GM23248 (cell line): ENCODE data around the gene ACLY. TPM values are rescaled to one million over a fixed set of nuclear protein-coding genes. Genes with fewer than 3 reads are reported as not detected.
"Not testable (repeated sequence)": the region's sequence is repeated elsewhere in the genome, so short reads cannot be mapped to it uniquely, and the experiment has no call there.

ENCODE experiments used
- DNase-seq: peaks from one replicate; pipeline ENCODE4 v3.0.0-alpha.2; 2015
- H2AFZ ChIP-seq: fragments of 200-600 bp; sonication (generic); 2 replicates; pipeline ENCODE4 v1.6.1; 2016; ENCODE audit warnings: antibody characterized with exemption
- H3F3A ChIP-seq: fragments of 200-600 bp; sonication (generic); 2 replicates; pipeline ENCODE4 v1.6.1; 2016; ENCODE audit warnings: mild to moderate bottlenecking, antibody characterized with exemption, mixed run types; ENCODE audit not compliant: insufficient read depth
- H3K27ac ChIP-seq: fragments of 200-600 bp; sonication (generic); 2 replicates; pipeline ENCODE4 v1.5.1; 2016; ENCODE audit warnings: mild to moderate bottlenecking
- H3K27me3 ChIP-seq: fragments of 200-600 bp; sonication (generic); replicated peaks from 2 replicates; pipeline ENCODE4 v1.6.1; 2016; ENCODE audit warnings: mild to moderate bottlenecking; ENCODE audit not compliant: insufficient read depth
- H3K36me3 ChIP-seq: fragments of 200-600 bp; sonication (generic); 2 replicates; pipeline ENCODE4 v1.6.1; 2016; ENCODE audit warnings: low read depth, mild to moderate bottlenecking
- H3K4me1 ChIP-seq: fragments of 200-600 bp; sonication (generic); 2 replicates; pipeline ENCODE4 v1.6.1; 2016; ENCODE audit warnings: mild to moderate bottlenecking; ENCODE audit not compliant: insufficient read depth
- H3K4me2 ChIP-seq: fragments of 200-600 bp; sonication (generic); one replicate; pipeline ENCODE4 v1.6.1; 2016; ENCODE audit warnings: mild to moderate bottlenecking; ENCODE audit not compliant: unreplicated experiment
- H3K4me3 ChIP-seq: fragments of 200-600 bp; sonication (generic); 2 replicates; pipeline ENCODE4 v1.5.1; 2016; ENCODE audit warnings: mild to moderate bottlenecking
- H3K79me2 ChIP-seq: fragments of 200-600 bp; sonication (generic); 2 replicates; pipeline ENCODE4 v1.6.1; 2016; ENCODE audit warnings: mild to moderate bottlenecking; ENCODE audit not compliant: insufficient read depth
- H3K9ac ChIP-seq: fragments of 200-600 bp; sonication (generic); 2 replicates; pipeline ENCODE4 v1.6.1; 2016; ENCODE audit warnings: mild to moderate bottlenecking
- H3K9me2 ChIP-seq: fragments of 200-600 bp; sonication (generic); 2 replicates; pipeline ENCODE4 v1.6.1; 2016; ENCODE audit warnings: mixed run types, mild to moderate bottlenecking, moderate library complexity; ENCODE audit not compliant: insufficient read depth
- H3K9me3 ChIP-seq: fragments of 200-600 bp; sonication (generic); one replicate; pipeline ENCODE4 v1.6.1; 2017; ENCODE audit warnings: low read depth
- H4K20me1 ChIP-seq: fragments of 200-600 bp; sonication (generic); 2 replicates; pipeline ENCODE4 v1.6.0; 2016; ENCODE audit not compliant: insufficient read depth
- EZH2 ChIP-seq: fragments of 200-600 bp; sonication (generic); IDR thresholded peaks from 2 replicates; pipeline ENCODE4 v1.6.1; 2018; ENCODE audit warnings: antibody characterized with exemption, mild to moderate bottlenecking; ENCODE audit not compliant: insufficient read depth, poor library complexity, severe bottlenecking
- EZH2phosphoT487 ChIP-seq: fragments of 200-600 bp; sonication (generic); IDR thresholded peaks from 2 replicates; pipeline ENCODE4 v1.6.1; 2018; ENCODE audit warnings: antibody characterized with exemption, moderate library complexity, mild to moderate bottlenecking, low read depth; ENCODE audit not compliant: insufficient read depth
- WGBS, 2 experiments: methylation state at CpG; one replicate each; pipeline ENCODE4 v1.1.6; 2015 to 2017; ENCODE audit warnings: low lambda C conversion rate in 2 of 2, low coverage in 1 of 2; ENCODE audit errors: missing lambda C conversion rate in 2 of 2; 5-methylcytosine and 5-hydroxymethylcytosine counted together
- in situ Hi-C: fragments of 300-500 bp; cut with MboI; formaldehyde crosslinking; loops from 2 replicates; pipeline ENCODE4 v1.15.0; 2020
- polyA plus RNA-seq: library from polyadenylated mRNA; unstranded; fragments of >200 nt; fragmentation: Nextera tagmentation; extraction: Ambion mirVana; gene quantifications from 2 replicates; pipeline ENCODE4 v1.2.1, GENCODE V29; 2016
- total RNA-seq: library from RNA; depleted of rRNA; stranded (reverse); fragments of >200 nt; shearing (Covaris generic); gene quantifications from 2 replicates; pipeline ENCODE4 v1.2.3, GENCODE V29; 2014

ACLY gene
- total and polyA plus RNA-seq, 2 experiments from 2014 or later: 101 to 144 TPM

- Histone ChIP-seq H3K79me2 (peaks cover 70% of the 10 kb centered on the region), H3K9me2 (no peaks in the 10 kb centered on the region), H3K27me3 (no peaks in the 10 kb centered on the region), H3K9me3 (no peaks in the 10 kb centered on the region), H3F3A (no peaks in the 10 kb centered on the region), H3K9ac (no peak overlapping the region), H3K4me2 (no peak overlapping the region), H3K36me3 (peaks cover 6% of the 10 kb centered on the region; the same call in 1 of the 2 replicates), H2AFZ (no peak overlapping the region), H3K4me3 (no peak overlapping the region), H3K4me1 (no peaks in the 10 kb centered on the region), H4K20me1 (0 out of 2 replicates have a peak, but pooled peaks cover 3% of the 10 kb centered on the region), H3K27ac (no peak overlapping the region)
- no peak for DNase-seq
- in situ Hi-C loops: no loop called here
- 79 to 83% methylated on average over 4 of the region's 4 CpGs for WGBS, 2 experiments
- TF ChIP-seq EZH2phosphoT487 (no peak), EZH2 (no peak)
These were observed 69.3 kb downstream of the ACLY start for GRCh38 chr17:41849251-41849990.

- no peak for TF ChIP-seq EZH2phosphoT487
- no peak for TF ChIP-seq EZH2
- no peak overlapping the region for H3K4me3 ChIP-seq
- H3K27ac ChIP-seq: no peak overlapping the region
- peaks cover 63% of the 10 kb centered on the region for H3K79me2 ChIP-seq
- in situ Hi-C loops: no loop called here
- no peaks in the 10 kb centered on the region for H3K9me3 ChIP-seq
- no peak for DNase-seq
- H2AFZ ChIP-seq: no peak overlapping the region
- H3F3A ChIP-seq: no peaks in the 10 kb centered on the region
- 0 out of 2 replicates have a peak, but pooled peaks cover 3% of the 10 kb centered on the region for H4K20me1 ChIP-seq
- WGBS, 2 experiments: 86 to 89% methylated on average over 4 of the region's 4 CpGs
- H3K4me1 ChIP-seq: no peaks in the 10 kb centered on the region
- H3K9me2 ChIP-seq: no peaks in the 10 kb centered on the region
- H3K27me3 ChIP-seq: no peaks in the 10 kb centered on the region
- H3K4me2 ChIP-seq: no peak overlapping the region
- no peak overlapping the region for H3K9ac ChIP-seq
- no peaks in the 10 kb centered on the region; the same call in 1 of the 2 replicates for H3K36me3 ChIP-seq
These were observed 70.0 kb downstream of the ACLY start for GRCh38 chr17:41848788-41849187.

GRCh38 chr17:41844971-41845370 is 73.8 kb downstream of the ACLY start:
- Histone ChIP-seq H4K20me1 (0 out of 2 replicates have a peak, but pooled peaks cover 3% of the 10 kb centered on the region), H3K27ac (no peak overlapping the region), H3F3A (no peaks in the 10 kb centered on the region), H2AFZ (no peak overlapping the region), H3K27me3 (no peaks in the 10 kb centered on the region), H3K9ac (no peak overlapping the region), H3K79me2 (peaks cover 25% of the 10 kb centered on the region), H3K4me2 (no peak overlapping the region), H3K9me2 (no peaks in the 10 kb centered on the region), H3K4me3 (no peak overlapping the region), H3K36me3 (no peaks in the 10 kb centered on the region), H3K9me3 (no peaks in the 10 kb centered on the region), H3K4me1 (no peaks in the 10 kb centered on the region)
- in situ Hi-C loops: no loop called here
- TF ChIP-seq EZH2phosphoT487: no peak
- TF ChIP-seq EZH2: no peak
- peak; percentile 29 for DNase-seq
- WGBS, 2 experiments: 72 to 76% methylated on average over 6 of the region's 6 CpGs

GRCh38 chr17:41840781-41841180 is 78.0 kb downstream of the ACLY start:
- H3K4me1 ChIP-seq, H3K36me3 ChIP-seq, H2AFZ ChIP-seq, in situ Hi-C loops, H3K79me2 ChIP-seq, H3K9ac ChIP-seq, H3K27ac ChIP-seq, H3K9me2 ChIP-seq, DNase-seq, H3K4me2 ChIP-seq, H3K27me3 ChIP-seq, H3K9me3 ChIP-seq, H3K4me3 ChIP-seq, H3F3A ChIP-seq, H4K20me1 ChIP-seq: not testable (repeated sequence)
- 80 to 83% methylated on average over 6 of the region's 6 CpGs for WGBS, 2 experiments

GRCh38 chr17:41839448-41839847 is 79.3 kb downstream of the ACLY start:
- H3K36me3 ChIP-seq, H3K4me3 ChIP-seq, H3F3A ChIP-seq, H3K9ac ChIP-seq, H4K20me1 ChIP-seq, H3K27ac ChIP-seq, H3K4me2 ChIP-seq, H3K9me3 ChIP-seq, in situ Hi-C loops, H2AFZ ChIP-seq, H3K27me3 ChIP-seq, H3K9me2 ChIP-seq, DNase-seq, H3K4me1 ChIP-seq: not testable (repeated sequence)
- H3K79me2 ChIP-seq: peaks cover 13% of the 10 kb centered on the region
- WGBS, 2 experiments: 76 to 80% methylated on average over 2 of the region's 2 CpGs
